Loucy (cell line): Measurements from ENCODE around the gene PFKL.

Experiments used
- H2AFZ ChIP-seq: fragments of 200-600 bp; sonication (generic); 2 replicates; pipeline ENCODE4 v1.6.0; 2016; ENCODE audit warnings: antibody characterized with exemption, mild to moderate bottlenecking, low read length, moderate library complexity
- H3F3A ChIP-seq: fragments of 200-600 bp; 2 replicates; pipeline ENCODE4 v1.6.0; 2016; ENCODE audit warnings: antibody characterized with exemption, low read depth, mild to moderate bottlenecking
- H3K27me3 ChIP-seq: fragments of 200-600 bp; sonication (generic); 2 replicates; pipeline ENCODE4 v1.6.1; 2014; ENCODE audit warnings: low read length, mild to moderate bottlenecking; ENCODE audit not compliant: insufficient read depth, poor library complexity, severe bottlenecking
- H3K36me3 ChIP-seq: fragments of 200-600 bp; sonication (generic); 2 replicates; pipeline ENCODE4 v1.6.1; 2016; ENCODE audit warnings: low read length; ENCODE audit not compliant: insufficient read depth
- H3K4me1 ChIP-seq: fragments of 200-600 bp; sonication (generic); 2 replicates; pipeline ENCODE4 v1.5.1; 2014; ENCODE audit warnings: low read length, mild to moderate bottlenecking; ENCODE audit not compliant: insufficient read depth, poor library complexity, severe bottlenecking
- H3K4me2 ChIP-seq: fragments of 200-600 bp; sonication (generic); 2 replicates; pipeline ENCODE4 v1.6.0; 2014; ENCODE audit warnings: antibody characterized with exemption, low read length, low read depth, mild to moderate bottlenecking; ENCODE audit not compliant: poor library complexity, severe bottlenecking
- H3K4me3 ChIP-seq: fragments of 200-600 bp; sonication (generic); 2 replicates; pipeline ENCODE4 v1.5.1; 2014; ENCODE audit warnings: low read length, mild to moderate bottlenecking, mixed read lengths; ENCODE audit not compliant: poor library complexity, severe bottlenecking
- H3K79me2 ChIP-seq: fragments of 200-600 bp; sonication (generic); 2 replicates; pipeline ENCODE4 v1.6.1; 2014; ENCODE audit warnings: low read length; ENCODE audit not compliant: insufficient read depth
- H3K9ac ChIP-seq: fragments of 200-600 bp; sonication (generic); 2 replicates; pipeline ENCODE4 v1.6.0; 2014; ENCODE audit warnings: mild to moderate bottlenecking, low read depth, low read length, moderate library complexity; ENCODE audit not compliant: poor library complexity, severe bottlenecking
- H3K9me2 ChIP-seq: fragments of 200-600 bp; sonication (generic); replicated peaks from 2 replicates; pipeline ENCODE4 v1.6.1; 2016; ENCODE audit warnings: low read depth, low read length, mixed read lengths
- H3K9me3 ChIP-seq: fragments of 200-600 bp; sonication (generic); 2 replicates; pipeline ENCODE4 v1.6.1; 2014; ENCODE audit warnings: mild to moderate bottlenecking, antibody characterized with exemption, low read length, low read depth; ENCODE audit not compliant: insufficient read depth
- H4K20me1 ChIP-seq: fragments of 200-600 bp; sonication (generic); 2 replicates; pipeline ENCODE4 v1.6.0; 2014; ENCODE audit warnings: antibody characterized with exemption, low read length, mild to moderate bottlenecking; ENCODE audit not compliant: insufficient read depth, poor library complexity, severe bottlenecking
- EZH2phosphoT487 ChIP-seq: fragments of 200-600 bp; IDR thresholded peaks from 2 replicates; pipeline ENCODE4 v1.6.1; 2018; ENCODE audit warnings: antibody characterized with exemption, mild to moderate bottlenecking, moderate library complexity, borderline replicate concordance
- TF ChIP-seq, protein P1 (sequence below): fragments of 200-600 bp; sonication (generic); conservative IDR thresholded peaks from 2 replicates; pipeline ENCODE4 v1.5.1; 2014; ENCODE audit warnings: mild to moderate bottlenecking, antibody characterized with exemption, low read length

Gene PFKL

GRCh38 chr21:44317241-44317782, 17.5 kb downstream of the PFKL start:
- H3K9ac ChIP-seq, result no peak overlapping the region
- no peaks in the 10 kb centered on the region for H3K27me3 ChIP-seq
- no peaks in the 10 kb centered on the region for H3K9me3 ChIP-seq
- no peak overlapping the region for H2AFZ ChIP-seq
- no peaks in the 10 kb centered on the region for H3F3A ChIP-seq
- no peak overlapping the region for H3K4me2 ChIP-seq
- H3K79me2 ChIP-seq, result no peaks in the 10 kb centered on the region
- H3K36me3 ChIP-seq, result peaks cover 52% of the 10 kb centered on the region; the same call in 1 of the 2 replicates
- TF ChIP-seq, protein P1, sequence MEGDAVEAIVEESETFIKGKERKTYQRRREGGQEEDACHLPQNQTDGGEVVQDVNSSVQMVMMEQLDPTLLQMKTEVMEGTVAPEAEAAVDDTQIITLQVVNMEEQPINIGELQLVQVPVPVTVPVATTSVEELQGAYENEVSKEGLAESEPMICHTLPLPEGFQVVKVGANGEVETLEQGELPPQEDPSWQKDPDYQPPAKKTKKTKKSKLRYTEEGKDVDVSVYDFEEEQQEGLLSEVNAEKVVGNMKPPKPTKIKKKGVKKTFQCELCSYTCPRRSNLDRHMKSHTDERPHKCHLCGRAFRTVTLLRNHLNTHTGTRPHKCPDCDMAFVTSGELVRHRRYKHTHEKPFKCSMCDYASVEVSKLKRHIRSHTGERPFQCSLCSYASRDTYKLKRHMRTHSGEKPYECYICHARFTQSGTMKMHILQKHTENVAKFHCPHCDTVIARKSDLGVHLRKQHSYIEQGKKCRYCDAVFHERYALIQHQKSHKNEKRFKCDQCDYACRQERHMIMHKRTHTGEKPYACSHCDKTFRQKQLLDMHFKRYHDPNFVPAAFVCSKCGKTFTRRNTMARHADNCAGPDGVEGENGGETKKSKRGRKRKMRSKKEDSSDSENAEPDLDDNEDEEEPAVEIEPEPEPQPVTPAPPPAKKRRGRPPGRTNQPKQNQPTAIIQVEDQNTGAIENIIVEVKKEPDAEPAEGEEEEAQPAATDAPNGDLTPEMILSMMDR, result no peak
- no peak for TF ChIP-seq EZH2phosphoT487
- no peaks in the 10 kb centered on the region for H3K4me1 ChIP-seq
- no peaks in the 10 kb centered on the region for H3K9me2 ChIP-seq
- H3K4me3 ChIP-seq, result no peak overlapping the region
- no peaks in the 10 kb centered on the region for H4K20me1 ChIP-seq

- H3F3A ChIP-seq, result no peaks in the 10 kb centered on the region
- H3K4me1 ChIP-seq, result no peaks in the 10 kb centered on the region
- TF ChIP-seq, protein P1, result no peak
- no peak for TF ChIP-seq EZH2phosphoT487
- no peak overlapping the region for H3K4me3 ChIP-seq
- no peaks in the 10 kb centered on the region for H3K9me2 ChIP-seq
- no peak overlapping the region for H2AFZ ChIP-seq
- H3K79me2 ChIP-seq, result no peaks in the 10 kb centered on the region
- no peaks in the 10 kb centered on the region for H3K9me3 ChIP-seq
- no peaks in the 10 kb centered on the region for H3K27me3 ChIP-seq
- no peak overlapping the region for H3K4me2 ChIP-seq
- no peaks in the 10 kb centered on the region for H4K20me1 ChIP-seq
- H3K36me3 ChIP-seq, result peaks cover 46% of the 10 kb centered on the region; the same call in 1 of the 2 replicates
- no peak overlapping the region for H3K9ac ChIP-seq
Observed at GRCh38 chr21:44317871-44318270, 18.0 kb downstream of the PFKL start.

GRCh38 chr21:44318489-44319285, 18.8 kb downstream of the PFKL start:
- Histone ChIP-seq H3K9ac (no peak overlapping the region), H3K36me3 (peaks cover 43% of the 10 kb centered on the region; the same call in 1 of the 2 replicates), H4K20me1 (no peaks in the 10 kb centered on the region), H3K79me2 (no peaks in the 10 kb centered on the region), H3K27me3 (no peaks in the 10 kb centered on the region), H3F3A (no peaks in the 10 kb centered on the region), H3K9me3 (no peaks in the 10 kb centered on the region), H3K4me3 (no peak overlapping the region), H3K4me1 (no peaks in the 10 kb centered on the region), H3K9me2 (no peaks in the 10 kb centered on the region), H3K4me2 (no peak overlapping the region), H2AFZ (no peak overlapping the region)
- no peak for TF ChIP-seq EZH2phosphoT487
- TF ChIP-seq, protein P1, result no peak
